HL-60/S4 treated with retinoic acid at 250 ng/mL for 4 days and 3 days (cell line): ENCODE results near the gene CDHR2.
"Not testable (repeated sequence)": the region's sequence is repeated elsewhere in the genome, so short reads cannot be mapped to it uniquely, and the experiment has no call there.

Source experiments
- in situ Hi-C: fragments of 300-500 bp; cut with MboI; formaldehyde crosslinking; loops from 2 replicates; pipeline ENCODE4 v1.7.0; 2022; ENCODE audit warnings: low sequenced_read_pairs

CDHR2 gene

GRCh38 chr5:176596069-176596644 is 47.0 kb downstream of the CDHR2 start:
- in situ Hi-C loops, result no loop called here

- in situ Hi-C loops, result no loop called here
Measured at GRCh38 chr5:176596689-176597416, 47.7 kb downstream of the CDHR2 start.

- in situ Hi-C loops, result no loop called here
Measured at GRCh38 chr5:176597417-176598389, 48.6 kb downstream of the CDHR2 start.

- in situ Hi-C loops, result not testable (repeated sequence)
Measured at GRCh38 chr5:176599749-176600430, 50.7 kb downstream of the CDHR2 start.

- in situ Hi-C loops, result no loop called here
Measured at GRCh38 chr5:176601901-176602482, 52.9 kb downstream of the CDHR2 start.

GRCh38 chr5:176603091-176603490 is 53.9 kb downstream of the CDHR2 start:
- in situ Hi-C loops, result no loop called here

GRCh38 chr5:176606032-176606431 is 56.9 kb downstream of the CDHR2 start:
- in situ Hi-C loops, result no loop called here

- in situ Hi-C loops, result no loop called here
Measured at GRCh38 chr5:176606875-176607274, 57.7 kb downstream of the CDHR2 start.

GRCh38 chr5:176608142-176608705 is 59.1 kb downstream of the CDHR2 start:
- in situ Hi-C loops, result no loop called here

- in situ Hi-C loops, result no loop called here
Measured at GRCh38 chr5:176608937-176609723, 60.0 kb downstream of the CDHR2 start.

- in situ Hi-C loops, result no loop called here
Measured at GRCh38 chr5:176609724-176610434, 60.7 kb downstream of the CDHR2 start, which contains the start of gene GPRIN1. Gene GPRIN1 (minus strand): TSS chr5:176610156. CDS start chr5:176599834, 10,322 bp downstream.

- in situ Hi-C loops, result no loop called here
Measured at GRCh38 chr5:176610435-176610773, 61.3 kb downstream of the CDHR2 start.

- in situ Hi-C loops, result no loop called here
Measured at GRCh38 chr5:176611435-176611834, 62.3 kb downstream of the CDHR2 start.

GRCh38 chr5:176612008-176612407 is 62.9 kb downstream of the CDHR2 start:
- in situ Hi-C loops, result no loop called here

GRCh38 chr5:176612855-176613254 is 63.7 kb downstream of the CDHR2 start:
- in situ Hi-C loops, result no loop called here

GRCh38 chr5:176614805-176615478 is 65.8 kb downstream of the CDHR2 start:
- in situ Hi-C loops, result no loop called here

- in situ Hi-C loops, result no loop called here
Measured at GRCh38 chr5:176616511-176616910, 67.4 kb downstream of the CDHR2 start.

GRCh38 chr5:176618783-176619182 is 69.6 kb downstream of the CDHR2 start:
- in situ Hi-C loops, result no loop called here
